ENCODE data around the gene CSGALNACT2.

CSGALNACT2 gene

DNA sequence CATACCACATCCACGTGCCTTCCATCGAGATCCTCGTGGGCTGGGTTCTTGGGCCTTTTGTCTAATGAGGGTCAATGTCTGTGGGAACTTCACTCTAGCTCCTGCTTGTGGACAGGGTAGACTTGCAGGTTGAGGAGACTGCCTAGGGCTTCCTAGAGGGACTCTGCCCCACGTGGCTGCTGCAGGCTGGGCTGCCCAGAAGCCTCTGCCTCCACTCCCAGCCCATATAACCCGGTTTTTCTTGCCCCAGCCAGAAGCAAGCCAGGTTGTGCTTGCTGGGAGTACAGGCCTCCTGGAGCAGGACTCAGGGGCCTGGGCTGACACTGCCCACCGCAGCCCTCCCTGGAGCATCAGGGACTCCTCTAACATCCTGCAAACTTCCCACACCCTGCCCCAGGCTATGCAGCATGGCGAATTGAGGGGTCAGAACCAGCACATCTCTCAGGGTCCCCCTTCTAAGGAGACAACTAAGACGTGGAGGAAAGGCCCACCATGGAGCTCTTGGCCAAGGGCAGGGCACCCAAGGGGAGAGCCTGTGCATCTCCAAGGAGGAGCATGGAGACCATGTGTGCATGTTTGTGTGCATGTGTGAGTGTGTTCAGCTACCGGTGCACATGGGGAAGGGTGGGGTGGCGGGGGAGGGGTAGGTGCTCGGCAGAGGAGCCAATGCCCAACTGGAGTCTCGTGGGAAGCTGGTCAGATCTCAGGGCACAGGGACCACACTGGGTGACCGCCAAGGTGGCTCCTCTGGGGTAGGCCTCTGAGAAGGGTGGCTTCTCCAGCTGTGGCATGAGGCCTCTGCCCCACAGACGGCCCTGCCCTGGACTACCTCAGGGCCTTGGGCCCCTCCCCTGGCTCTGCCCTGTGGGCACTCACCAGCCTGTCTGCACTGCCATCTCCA is 66.0 kb downstream of the CSGALNACT2 start:
- no peak for DNase-seq

DNA sequence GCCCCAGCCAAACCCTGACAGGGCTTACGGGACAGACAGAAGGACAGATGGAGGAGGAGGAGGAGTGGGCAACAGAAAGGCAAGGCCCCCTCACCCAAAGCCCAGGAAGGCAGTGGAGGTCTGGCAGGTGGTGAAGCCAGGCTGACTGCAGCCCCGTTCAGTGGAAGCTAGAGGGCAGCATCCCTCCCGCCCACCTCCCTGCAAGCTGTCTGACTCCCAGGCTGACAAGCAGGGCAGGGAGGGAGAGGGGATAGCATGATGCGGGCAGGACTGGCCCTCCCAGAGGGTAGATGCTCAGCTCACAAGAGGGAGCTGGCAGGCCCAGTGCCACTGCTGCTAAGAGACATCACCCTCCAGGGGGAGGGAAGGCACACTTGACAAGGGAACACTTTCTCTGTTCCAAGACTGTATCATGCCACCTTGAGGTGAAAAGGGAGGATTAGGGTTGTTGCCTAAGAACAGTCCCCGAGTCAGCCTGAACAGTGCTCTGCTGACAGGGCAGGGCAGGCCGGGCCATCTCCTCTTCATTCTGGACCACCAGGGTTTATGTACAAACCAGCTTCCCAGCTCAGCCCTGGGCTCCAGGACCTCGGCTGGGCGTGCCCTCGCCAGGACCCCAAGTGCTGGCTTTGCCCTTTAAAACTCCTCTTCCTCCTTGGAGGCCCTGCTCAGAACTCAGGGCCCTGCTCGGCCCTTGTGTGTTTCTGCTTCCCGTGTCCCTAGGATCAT is 66.9 kb downstream of the CSGALNACT2 start:
- DNase-seq: peak; percentile 12

DNA sequence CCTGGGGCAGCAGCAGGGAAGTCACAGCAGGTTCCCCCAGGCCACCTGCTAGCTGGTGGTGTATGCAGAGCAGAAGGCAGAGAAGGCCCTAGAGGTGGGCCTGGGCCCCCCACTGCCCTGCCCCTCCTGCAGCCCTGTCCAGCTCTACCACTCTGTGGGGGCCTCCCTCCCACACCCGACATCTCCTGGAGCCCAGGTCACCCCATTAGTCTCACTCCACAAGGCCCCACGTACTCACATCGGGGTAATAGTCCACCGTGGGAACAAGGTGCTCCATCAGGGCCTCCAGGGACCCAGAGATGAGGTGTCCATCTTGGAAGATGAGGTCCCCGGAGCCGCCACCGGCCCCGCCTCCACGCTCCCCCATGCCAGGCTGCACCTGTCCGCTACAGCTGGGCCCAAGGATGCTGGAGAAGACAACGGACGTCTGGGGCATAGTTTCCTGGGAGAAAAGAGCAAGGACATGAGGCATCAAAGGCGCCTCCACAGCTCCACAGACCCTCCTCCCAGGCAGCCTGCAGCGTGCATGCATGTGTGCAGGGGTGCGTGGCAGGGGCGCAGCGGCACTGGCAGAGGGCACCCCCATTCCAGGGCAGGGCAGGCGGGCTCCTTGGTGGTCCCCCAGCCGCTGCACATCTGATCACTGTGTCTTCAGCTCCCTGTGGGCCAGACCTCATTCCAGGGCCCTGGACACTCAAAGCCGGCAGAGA is 67.6 kb downstream of the CSGALNACT2 start:
- no peak for DNase-seq

DNA sequence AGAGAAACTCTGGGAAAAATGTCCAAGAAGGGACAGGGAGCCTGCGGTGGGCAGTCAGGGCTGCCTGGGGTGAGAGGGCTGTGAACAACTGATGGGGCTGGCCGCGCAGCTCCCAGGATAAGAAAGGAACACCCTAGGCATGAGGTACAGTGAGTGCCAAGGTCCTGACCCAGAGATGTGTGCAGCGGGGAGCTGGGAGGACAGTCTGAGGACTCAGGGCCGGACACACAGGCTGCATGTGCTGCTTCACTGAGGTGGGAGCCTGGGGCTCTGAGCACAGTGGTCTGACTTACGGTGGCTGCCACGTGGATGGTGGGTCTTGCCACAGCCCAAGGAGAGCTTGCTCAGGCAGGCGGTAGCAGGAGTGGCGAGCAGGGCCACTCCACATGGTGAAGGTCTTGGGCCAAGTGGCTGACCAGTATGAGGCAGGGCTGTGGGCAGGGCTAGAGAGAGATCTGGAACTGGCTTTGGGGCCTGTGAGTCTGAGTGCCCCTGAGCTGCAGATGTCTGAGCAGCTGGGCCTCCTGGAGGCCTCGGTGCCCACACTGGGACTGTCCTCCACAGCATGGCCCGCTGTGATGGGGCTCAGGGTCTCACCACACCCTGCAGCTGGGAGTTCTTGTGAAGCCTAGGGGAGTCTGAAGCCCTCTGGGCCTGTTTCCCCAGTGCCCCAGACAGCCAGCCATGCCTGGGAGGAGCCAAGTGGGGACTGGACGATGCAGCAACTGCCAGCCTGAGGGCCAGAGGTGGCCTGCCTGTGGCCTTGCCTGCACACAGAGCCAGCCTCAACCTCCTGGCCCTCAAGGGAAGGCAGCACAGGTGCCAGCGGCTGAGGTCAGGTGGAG is 68.4 kb downstream of the CSGALNACT2 start:
- no peak for DNase-seq

DNA sequence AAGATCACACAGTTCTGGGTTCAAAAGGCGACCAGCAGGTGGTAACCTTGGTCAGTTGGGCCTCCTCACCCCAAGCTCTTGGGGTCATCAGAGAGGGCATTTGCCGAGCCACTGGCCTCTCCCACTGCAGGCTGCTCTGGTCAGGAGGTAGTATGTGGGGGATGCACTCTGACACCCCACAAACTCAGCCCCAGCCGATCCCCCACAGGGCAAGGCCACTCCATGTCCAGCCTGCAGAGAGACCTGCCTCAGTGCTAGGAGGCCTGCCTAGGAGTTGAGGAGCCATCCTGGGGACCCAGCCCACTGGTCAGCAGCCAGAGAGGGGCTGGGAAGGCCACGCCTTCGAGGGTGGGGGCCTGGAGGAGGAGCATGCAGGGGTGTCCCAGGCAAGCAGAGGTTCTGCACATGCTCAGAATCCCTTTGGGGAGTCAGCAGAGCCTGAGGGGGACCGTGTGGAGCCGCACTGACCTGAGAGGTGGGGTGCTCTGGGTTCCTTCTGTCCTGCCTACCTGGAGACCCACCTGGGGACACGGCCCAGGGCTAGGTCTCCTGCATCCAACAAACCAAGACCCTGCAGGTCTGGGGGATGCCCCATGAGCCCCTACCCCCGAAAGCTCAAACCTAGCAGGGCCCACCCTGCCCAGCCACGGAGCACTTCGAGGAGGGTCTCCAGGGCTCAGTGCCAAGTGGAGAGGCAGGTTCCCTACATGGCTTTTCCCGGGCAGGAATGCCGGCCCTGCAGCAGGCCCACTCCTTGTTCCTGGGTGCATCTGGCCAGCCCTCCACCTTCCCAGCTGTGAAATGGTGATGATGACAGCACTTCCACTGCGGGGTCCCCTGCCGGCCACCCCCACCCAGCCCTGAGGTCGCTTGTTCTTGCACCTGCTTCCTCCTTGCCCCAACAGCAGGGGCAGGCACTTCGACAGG is 70.2 kb downstream of the CSGALNACT2 start:
- DNase-seq: no peak

DNA sequence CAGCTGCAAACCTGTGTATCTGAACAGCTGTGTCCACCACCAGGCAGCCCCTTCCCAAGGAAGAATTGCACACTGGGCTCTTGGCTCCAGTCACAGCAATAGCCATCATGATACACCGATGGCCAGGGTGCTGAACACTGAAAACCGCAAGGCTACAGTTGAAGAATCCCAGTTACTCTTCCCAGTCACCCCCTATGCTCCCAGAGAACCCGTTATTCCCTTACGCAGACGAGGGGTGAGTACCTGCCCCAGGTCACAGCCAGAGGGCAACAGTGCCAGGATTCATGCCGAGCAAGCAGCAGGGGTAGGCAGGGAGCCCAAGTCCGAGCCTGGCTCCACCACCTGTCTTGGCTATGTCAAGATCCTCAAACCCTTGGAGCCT is 70.8 kb downstream of the CSGALNACT2 start:
- no peak for DNase-seq

DNA sequence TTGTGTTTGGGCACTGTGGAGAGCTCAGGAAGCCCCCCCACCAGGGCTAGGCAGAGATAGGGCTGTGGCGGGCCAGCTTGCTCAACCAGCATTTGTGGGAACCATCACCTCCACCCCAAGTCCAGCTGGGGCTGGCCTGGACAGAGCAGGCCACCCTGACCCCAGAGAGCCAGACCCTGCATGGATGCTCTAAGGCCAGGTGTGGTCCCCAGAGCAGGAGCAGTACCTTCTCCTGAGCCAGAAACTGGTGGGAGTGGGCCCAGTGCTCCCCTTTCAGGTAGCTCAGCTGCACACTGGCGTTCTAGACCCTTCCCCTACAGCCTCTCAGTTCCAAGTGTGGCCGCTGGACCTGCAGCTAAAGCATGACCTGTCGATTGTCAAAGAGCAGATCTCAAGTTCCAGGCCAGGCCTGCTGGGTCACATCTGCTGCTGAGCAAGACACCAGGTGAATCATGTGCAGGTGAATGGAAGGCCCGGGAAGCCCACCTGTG is 71.5 kb downstream of the CSGALNACT2 start:
- no peak for DNase-seq

DNA sequence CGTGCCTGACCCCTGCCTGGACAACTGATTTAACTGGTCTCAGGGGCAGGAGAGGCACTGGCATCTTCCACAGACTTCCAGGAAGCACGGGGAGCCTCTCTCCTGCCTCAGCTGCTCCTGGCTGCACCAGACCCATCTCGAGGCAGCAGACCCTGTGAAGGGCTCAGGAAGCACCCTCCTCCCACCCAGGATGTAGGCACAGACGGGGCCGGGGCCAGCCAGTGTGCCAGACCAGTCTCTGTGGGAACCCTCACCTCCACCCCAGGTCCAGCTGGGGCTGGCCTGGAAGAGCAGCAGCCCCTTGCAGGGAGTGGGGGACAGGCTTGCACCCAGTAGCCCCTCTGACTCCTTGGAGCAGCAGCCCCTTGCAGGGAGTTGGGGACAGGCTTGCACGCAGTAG is 72.3 kb downstream of the CSGALNACT2 start:
- DNase-seq: no peak

DNA sequence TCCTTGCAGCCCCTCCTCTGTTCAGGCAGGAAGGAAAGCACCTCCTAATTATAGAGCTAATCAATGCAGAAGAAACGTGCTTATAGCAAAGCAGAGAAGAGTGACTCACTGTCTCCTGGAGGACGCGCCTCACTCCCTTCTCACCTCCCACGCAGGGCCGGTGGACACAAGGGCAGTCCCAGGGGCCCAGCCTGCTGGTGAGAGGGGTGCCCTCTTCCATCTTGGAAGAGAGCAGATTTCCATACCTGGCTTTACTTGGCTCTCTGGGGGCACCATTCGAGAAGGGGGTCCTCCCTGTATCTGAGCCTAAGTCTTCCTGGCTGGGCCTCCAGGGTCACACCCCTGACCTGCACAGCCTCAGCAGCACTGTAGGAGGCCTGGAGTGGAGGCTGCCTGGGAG is 72.8 kb downstream of the CSGALNACT2 start:
- DNase-seq: no peak

DNA sequence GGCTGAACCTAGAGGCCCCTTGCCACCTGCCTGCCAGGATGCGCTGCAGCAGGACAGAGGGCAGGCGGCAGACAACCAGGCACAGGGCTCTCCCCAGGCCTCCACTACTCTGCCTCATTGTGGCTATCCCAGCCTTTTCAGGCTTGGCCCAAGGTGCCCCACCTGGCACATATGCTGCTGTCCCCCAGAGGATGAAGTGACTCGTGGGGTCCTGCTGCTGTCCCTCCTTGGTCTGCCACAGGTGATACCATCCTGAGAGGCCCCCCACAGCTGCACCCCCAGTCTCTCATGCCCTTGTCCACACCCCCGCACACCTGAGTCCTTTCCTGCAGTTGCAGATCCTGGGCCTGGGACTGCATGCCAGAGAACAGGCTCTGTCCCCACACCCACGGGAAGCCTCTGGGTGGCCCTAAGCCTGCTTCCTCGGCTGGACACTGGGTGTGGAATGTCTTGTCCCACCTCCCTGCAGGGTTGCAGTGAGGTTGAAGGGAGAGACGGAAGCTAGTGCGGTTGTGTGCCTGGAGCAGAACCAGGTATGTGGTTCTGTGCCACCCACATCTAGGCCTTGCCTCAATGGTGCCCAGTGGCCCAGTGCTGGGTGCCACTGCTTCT is 73.3 kb downstream of the CSGALNACT2 start:
- no peak for DNase-seq

DNA sequence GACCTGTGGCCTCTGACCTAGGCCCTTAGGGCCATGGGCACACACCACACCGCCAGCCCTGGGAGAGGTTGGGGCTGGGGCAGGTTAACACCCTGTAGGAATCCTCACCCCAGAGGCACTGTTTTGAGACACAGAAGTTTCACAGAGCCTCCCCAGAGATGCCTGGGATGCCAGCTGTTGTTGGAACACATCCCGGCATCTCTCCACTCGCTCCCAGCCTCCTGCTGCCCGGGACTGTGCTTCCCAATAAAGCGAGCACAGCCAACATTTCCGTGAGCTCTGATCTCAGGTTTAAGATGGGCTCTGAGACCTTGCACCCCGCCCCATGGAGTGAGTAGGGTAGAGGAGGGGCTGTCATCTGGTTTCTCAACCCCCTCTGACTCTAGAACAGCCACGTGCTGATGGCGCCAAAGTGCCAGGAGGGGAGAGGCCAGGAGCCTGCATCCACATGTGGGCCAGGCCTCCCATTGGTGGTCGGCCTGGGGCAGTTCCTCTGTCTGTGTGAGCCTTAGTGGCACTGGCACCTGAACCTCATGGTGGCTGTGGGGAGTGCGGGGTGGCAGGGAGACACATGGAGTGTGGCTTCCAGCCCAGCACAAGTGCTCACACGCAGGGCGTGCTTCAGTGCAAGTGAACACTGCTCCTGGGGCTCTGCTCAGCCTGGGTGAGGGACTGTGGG is 73.9 kb downstream of the CSGALNACT2 start:
- DNase-seq: no peak

DNA sequence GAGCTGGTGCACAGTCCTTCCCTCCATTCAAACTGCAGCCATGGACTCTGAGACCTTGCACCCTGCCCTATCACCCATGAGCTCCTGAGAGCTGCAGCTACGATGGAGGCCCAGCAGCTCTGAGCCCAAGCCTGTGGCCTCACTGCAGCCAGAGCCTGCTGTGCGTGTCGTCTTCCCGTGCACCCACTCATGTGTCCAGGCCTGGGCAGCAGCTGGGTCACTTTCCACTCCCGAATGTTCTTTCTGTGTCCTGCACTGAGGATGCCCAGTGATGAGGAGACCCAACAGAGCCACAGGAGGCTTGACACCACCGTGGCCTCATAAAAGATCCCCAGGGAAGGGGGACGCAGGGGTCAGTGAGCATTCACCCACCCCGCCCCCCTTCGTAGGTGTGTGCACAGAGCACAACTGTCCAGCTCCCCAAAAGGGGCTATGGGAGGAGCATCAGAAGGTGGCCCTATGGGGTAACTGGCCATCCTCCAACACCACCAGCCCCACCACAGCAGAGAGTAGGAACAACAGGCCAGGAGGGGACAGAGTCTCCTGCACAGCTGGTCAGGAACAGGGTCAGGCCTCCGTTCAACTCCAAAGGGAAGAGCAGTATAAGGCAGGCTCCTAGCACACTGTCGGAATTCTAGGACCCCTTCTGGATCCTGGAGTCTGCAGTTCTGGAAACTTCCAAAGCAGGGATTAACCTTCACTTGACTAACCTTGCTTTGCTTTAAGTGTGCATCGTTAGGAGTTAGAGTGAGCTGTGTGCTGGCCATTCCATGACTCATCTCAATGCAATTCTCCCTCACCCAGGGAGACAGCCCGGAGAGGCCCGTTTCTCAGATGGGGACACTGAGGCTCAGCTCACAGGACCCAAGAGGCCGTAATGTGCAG is 76.1 kb downstream of the CSGALNACT2 start:
- no peak for DNase-seq

DNA sequence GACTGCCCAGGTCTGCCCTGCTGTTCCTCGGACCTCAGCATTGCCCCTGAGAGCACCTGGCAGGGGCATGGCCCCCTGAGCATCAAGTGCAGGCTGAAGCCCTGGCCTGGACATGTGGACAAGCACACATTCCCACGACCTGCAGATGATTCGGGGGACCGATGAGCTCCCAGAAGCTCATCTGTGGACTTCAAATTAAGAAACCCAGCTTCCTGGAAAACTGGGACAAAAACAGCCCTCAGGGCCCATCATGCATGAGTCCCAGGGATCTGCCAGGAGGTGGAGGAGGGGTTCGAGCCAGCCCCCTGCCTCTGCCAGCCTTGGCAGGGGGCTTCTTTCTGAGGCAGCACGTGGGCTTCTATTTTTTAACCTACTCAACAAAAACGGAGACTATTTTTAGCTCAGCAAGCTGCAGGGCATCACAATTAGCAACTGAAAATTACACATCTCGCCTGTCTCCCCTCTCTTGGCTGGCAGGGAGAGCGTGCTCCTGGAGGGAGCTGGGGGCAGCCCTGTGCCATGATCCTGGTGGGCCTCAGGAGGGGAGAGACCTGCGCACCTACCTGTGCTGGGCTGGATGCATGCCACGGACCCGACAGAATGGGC is 76.8 kb downstream of the CSGALNACT2 start:
- DNase-seq: no peak

DNA sequence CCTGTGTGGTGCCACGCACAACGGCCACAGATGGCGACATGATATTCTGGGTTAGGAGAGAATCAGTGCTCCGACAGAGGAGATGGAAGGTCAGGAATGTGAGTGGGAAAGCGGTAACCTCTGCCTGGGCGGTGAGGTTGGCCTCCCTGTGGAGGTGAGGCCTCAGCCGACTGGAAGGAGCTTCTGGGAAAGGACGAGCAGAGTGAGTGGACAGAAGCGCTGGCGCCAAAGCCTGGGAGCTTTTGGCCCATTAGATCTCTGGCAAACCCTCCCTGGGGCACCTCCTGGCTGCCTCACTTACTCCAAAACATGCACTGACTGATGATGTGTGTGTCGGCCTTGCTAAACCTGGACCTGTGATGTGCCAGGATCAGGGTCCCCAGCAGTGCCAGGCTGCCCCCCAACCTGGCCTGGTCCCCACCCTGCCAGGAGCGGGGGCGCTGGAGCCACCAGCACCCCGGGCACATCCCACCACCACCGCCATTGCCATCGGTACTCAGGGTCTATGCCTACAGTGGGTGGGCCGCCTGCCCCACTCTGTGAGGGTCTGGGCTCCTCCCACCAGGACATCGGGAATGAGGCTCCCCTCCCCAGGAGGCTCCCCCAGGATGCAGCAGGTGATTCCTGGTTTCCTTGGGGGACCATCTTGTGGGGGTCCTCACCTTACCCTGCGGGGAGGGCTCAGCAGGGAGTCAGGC is 77.7 kb downstream of the CSGALNACT2 start:
- DNase-seq: no peak

DNA sequence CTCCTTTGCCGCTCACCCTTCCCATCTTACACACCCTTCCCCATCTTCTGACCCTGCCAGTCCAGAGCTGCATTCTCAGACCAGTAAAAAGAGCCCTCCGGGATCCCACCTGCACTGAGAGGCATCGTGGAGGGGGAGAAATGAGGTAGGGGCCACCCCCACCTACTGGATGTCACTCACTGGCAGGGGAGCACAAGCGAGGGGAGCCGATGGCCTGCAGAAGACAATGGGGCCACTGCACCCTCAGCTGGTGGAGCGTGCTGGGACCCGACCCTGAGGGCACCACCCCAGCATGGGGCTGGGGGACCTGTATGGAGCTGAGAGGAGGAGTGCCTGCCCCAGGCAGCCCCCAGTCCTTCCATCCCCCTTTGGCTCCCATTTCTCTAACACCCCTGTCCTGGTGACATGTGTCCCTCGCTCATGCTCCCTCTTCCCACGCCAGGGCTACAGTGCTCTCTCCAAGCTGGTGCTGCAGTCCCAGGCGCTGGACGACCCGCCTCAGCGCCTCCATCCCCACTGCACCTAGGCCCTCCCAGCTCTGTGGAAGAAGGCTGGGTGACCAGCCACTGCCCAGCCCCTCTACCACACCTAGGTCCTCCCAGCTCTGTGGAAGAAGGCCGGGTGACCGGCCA is 78.8 kb downstream of the CSGALNACT2 start:
- DNase-seq: no peak

DNA sequence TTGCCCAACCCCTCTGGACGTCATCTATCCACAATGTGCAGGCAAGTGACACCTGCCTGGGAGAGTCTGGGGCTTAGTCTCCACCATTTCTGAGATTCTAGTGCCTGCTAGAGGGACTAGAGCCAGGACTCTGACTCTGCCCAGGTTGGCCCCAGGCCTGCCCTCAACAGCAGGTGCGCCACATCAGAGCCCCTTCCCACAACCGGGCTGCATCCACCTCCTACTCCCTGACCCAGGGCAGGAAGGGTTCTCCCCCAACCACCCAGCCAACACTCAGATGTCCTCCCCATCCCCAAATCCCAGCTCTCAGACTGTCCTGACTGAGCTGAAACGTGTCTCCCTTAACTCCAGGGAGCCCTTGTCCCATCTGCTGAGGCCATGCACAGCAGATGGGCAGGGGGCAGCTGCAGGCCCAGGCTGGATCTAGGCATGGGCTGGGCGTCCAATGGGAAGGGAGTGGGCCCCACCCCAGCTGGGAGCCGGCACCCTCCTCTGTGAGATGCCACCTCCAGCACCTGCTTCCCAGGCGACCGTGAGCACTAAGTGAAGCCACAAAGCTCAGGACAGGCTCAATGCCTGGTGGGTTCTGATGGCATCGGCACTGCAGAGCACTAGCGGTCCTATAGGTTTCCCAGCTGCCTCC is 79.4 kb downstream of the CSGALNACT2 start:
- DNase-seq: no peak

Measured in amniotic stem cell (primary cell).